Stimulated activated CD4-positive, alpha-beta T cell treated with anti-CD3 and anti-CD28 coated beads, Interleukin-15, amount 100 ng/mL, for 1 hour (primary cell): ENCODE results near the gene PROCA1.
"Not testable (repeated sequence)": the region's sequence is repeated elsewhere in the genome, so short reads cannot be mapped to it uniquely, and the experiment has no call there.

Experiments
- DNase-seq, 2 donors: peaks; one replicate each; pipeline ENCODE4 v3.0.0-alpha.2; 2020; ENCODE audit warnings: low read depth in 1 of 2, low spot score in 1 of 2

PROCA1 gene

DNA sequence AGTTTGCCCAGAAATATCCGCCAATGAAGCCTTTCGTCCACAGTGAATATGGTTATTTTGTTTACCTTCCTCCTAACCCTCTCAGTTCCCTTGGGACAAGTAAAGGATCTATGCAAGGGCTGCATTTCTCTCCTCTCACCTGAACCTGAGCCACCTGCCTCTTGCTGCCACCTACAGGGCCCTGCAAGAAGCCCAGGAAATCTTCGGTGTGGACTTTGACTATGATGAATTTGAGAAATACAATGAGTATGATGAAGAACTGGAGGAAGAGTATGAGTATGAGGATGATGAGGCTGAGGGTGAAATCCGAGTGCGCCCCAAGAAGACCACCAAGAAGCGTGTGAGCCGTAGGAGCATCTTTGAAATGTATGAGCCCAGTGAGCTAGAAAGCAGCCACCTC lies 35.7 kb downstream of the PROCA1 start:
- DNase-seq = no peak

DNA sequence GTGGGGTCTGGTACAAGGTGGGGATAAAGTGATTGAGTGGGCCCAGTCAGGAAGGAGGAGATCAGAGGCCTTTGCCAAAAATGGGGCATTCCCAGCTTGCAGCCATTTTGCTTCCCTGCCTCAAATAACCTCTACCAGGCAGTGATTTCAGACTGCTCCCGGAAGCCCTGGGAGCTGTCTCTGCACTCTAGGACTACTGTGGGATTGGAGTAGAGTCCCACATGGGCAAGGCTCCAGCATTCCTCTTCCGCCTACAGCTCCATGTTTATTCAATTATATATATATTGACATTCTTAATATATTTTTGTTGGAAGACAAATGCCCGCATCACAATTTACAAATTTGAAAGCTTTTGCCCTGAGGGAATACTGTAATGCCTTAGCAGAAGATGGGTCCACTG lies 36.2 kb downstream of the PROCA1 start:
- DNase-seq = no peak

DNA sequence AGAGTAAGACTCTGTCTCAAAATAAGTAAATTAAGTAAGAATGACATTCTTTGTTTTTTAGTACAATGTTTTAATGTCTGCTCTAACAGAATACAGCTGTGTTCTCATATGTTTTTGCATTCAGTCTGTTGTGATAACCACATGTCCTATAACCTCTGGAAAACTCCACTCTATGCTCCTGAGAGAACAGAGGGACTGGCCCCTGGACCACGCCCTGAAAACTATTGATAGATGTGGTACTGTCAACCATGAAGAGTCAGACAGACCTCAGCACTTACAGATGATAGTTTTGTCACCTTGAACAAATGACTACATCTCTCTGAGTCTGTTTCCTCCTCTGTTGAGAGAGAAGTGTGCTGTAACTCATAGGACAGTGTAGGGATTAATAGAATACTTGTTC lies 41.8 kb downstream of the PROCA1 start:
- DNase-seq = no peak

DNA sequence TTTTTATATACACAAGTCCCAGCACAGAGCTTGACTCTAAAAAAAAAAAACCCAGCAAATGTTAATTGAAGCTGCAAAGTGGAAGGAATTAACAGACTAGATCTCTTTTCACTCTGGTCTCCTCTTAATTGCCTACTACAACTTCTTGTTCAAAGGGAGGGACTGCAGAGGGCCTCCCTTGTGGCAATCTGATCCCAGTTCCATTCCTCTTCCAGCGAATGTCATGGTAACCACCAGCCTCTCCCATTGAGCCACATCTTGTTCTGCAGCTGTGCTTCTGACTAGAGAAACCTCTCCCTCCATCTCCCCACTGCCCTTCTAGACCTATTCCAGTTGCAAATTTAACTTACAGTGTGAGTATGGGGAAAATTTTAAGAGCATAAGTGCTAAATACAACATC lies 43.8 kb downstream of the PROCA1 start:
- no peak for DNase-seq

DNA sequence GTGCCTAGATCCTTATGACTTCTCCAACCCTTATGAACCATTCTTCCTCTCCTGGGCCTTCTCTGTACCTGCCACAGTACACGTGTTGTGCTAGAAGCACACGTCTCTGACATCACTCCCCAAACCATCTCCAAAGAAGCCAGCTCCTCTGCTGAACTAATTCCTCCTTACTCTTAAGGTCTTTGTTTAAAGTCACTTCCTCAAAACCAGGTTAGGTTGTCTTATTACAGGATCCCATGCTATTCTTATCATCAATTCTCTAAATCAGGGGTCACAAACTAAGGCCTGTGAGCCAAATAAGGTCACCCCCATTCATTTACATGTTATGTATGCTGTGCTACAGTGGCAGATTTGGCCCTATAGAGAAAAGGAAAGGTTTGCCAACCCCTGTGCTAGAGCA lies 45.7 kb downstream of the PROCA1 start:
- DNase-seq = no peak

DNA sequence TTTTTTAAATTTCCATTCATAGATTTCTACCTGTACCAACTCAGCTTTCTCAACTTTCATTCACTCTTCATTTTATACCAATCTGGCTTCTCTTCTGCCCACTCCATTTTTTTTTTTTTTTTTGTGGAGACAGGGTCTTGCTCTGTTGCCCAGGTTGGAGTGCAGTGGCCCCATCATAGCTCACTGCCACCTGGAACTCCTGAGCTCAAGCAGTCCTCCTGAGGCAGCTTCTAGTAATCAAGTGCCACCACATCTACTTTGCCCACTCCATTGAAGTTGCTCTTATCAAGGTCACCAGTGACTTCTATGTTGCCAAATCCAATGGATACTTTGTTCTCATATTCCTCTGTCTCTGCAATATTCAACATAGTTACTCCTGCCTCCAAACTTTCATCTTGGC lies 48.0 kb downstream of the PROCA1 start:
- no peak for DNase-seq

DNA sequence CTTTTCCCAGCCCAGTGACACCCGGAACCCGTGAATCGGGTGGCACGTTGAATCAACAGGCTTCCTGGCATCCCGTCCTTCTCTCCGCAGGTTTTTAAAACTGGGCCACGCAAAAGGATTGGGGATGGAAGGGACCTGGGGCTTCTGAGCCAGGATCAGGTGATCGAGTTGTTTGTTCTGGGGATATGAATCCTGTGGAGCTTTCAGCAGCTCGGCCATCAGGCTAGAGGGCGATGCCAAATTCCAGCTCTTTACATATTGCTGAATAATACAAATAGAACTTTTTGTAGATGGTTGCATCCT lies 49.2 kb downstream of the PROCA1 start:
- no peak for DNase-seq

DNA sequence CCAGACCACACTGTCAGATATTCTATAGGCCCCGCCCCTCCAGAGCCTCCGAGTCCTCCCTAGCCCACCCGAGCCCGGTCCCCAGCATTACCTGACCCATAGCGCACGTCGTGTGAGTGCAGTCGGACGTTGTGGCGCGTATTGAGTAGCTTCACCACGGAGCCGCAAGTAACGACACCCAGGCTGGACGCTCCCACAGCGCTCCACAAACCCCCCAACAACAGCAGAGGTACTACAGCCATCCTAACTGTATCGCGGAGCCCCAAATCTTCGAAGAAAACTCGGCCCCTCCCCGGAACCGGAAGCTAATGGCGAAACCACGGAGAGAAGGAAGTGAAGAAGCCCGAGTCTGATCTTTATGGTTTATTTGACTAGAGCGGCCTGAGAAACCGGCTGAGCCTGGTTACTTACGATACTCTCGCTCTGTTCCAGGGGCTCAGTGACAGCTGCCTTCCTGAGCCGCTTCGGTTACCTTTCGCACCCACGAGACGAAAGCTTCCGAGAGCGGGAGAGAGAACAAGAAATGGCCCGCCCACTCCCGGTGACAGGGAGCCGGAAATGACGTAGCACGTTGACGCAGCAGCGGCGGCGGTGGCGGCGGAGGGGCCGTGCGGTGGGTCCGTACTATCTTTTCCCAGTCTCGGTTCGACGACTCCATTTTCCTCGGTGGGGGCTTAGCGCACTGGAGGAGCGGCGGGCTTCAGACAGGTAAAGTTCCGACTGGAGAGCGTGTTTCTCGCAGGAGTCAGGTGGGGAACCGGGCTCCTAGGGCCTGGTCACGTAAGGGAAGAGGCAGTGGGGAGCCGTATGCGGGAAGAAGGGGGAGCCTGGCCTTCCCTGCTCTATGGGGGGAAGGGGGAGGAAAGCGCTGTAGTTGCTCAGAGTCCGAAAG lies 49.8 kb downstream of the PROCA1 start, which contains the start of the genes SDF2 and SUPT6H:
Gene SDF2, minus strand, starts transcription at position 272 of the 892 bp plus-strand sequence. Its CDS starts 30 bp downstream, at position 242.
Gene SUPT6H, plus strand, starts transcription at position 571 of the 892 bp plus-strand sequence. CDS start 11,197 bp downstream, outside the sequence.
- DNase-seq = peak; percentile 85 to 91

DNA sequence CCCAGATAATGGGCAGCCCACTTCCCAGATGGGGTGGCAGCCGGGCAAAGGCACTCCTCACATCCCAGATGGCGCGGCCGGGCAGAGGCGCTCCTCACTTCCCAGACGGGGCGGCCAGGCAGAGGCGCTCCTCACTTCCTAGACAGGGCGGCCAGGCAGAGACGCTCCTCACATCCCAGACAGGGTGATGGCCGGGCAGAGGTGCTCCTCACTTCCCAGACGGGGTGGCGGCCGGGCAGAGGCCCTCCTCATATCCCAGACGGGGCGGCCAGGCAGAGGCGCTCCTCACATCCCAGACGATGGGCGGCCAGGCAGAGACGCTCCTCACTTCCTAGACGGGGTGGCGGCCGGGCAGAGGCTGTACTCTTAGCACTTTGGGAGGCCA lies 52.2 kb downstream of the PROCA1 start:
- DNase-seq = not testable (repeated sequence)

DNA sequence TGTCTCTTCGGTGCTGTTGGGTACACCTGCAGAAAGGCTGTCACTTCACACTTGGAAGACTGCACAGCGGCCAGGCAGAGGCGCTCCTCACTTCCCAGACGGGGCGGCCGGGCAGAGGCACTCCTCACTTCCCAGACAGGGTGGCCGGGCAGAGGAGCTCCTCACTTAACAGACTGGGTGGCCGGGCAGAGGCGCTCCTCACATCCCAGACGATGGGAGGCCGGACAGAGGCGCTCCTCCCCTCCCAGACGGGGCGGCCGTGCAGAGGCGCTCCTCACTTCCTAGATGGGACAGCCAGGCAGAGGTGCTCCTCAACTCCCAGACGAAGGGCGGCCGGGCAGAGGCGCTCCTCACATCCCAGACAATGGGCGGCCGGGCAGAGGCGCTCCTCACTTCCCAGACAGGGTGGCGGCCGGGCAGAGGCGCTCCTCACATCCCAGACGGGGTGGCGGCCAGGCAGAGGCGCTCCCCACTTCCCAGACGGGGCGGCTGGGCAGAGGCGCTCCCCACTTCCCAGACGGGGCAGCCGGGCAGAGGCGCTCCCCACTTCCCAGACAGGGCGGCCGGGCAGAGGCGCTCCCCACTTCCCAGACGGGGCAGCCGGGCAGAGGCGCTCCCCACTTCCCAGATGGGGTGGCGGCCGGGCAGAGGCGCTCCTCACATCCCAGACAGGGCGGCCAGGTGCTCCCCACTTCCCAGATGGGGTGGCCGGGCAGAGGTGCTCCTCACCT lies 52.8 kb downstream of the PROCA1 start:
- not testable (repeated sequence) for DNase-seq

DNA sequence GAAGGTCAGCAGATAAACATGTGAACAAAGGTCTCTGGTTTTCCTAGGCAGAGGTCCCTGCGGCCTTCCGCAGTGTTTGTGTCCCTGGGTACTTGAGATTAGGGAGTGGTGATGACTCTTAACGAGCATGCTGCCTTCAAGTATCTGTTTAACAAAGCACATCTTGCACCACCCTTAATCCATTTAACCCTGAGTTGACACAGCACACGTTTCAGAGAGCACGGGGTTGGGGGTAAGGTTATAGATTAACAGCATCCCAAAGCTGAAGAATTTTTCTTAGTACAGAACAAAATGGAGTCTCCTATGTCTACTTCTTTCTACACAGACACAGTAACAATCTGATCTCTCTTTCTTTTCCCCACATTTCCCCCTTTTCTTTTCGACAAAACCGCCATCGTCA lies 53.3 kb downstream of the PROCA1 start:
- not testable (repeated sequence) for DNase-seq

DNA sequence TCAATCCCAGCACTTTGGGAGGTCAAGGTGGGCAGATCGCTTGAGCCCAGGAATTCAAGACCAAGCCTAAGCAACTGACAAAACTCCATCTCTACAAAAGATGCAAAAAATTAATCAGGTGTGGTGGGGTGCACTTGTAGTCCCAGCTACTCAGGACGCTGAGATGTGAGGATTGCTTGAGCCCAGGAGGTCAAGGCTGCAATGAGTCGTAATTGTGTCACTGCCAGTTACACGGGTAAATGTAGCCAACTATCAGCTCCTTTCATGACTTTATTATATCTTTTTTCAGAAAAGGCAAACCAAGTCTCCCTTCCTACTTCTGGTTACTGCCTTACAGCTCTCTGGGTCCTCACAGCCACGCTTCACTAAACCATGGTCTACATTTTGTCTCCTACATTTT lies 53.9 kb downstream of the PROCA1 start:
- DNase-seq = no peak

DNA sequence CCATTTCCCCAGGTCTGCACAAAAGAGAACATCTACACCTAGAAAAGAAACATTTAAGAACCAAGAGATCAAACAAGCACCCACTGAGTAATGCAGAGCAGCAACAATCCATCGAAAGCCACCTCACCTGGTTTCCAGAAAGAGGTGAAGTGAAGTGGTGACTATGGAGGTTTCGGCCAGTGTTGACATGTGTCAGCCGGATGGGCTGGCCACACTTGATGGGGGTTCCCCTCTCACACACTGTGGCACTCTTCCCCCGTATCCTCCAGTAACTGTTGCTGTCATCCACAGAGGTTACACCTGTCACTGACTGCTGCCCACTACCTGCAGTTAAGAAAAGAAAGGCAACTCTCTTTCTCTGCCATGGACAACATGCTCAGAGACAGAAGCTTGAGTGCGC lies 56.5 kb downstream of the PROCA1 start:
- no peak for DNase-seq
